Measurements from ENCODE around the gene EHF.
"Not testable (repeated sequence)": the region's sequence is repeated elsewhere in the genome, so short reads cannot be mapped to it uniquely, and the experiment has no call there.

The EHF gene

GRCh38 chr11:34682825-34683224 is 61.9 kb downstream of the EHF start:
- no peak for DNase-seq (ENCODE audit: extremely low spot score)
- POLR2A ChIA-PET, result no interaction called here
- no peak for TF ChIP-seq CTCF (IDR thresholded peaks at IDR 0.05; ENCODE audit: control extremely low read depth, extremely low read depth, low read depth, missing control alignments)
- CTCF ChIA-PET, result interaction anchor here (1.7 kb wide), 1 partner anchor 11 kb away, joined by 4 read pairs; no protein-coding TSS in a partner anchor

- ChIA-PET POLR2A (no interaction called here), CTCF (no interaction called here)
- TF ChIP-seq CTCF (IDR thresholded peaks at IDR 0.05; ENCODE audit: control extremely low read depth, extremely low read depth, low read depth, missing control alignments), result no peak
- no peak for DNase-seq (ENCODE audit: extremely low spot score)
These were observed 62.5 kb downstream of the EHF start for GRCh38 chr11:34683396-34683795.

GRCh38 chr11:34685864-34686263 is 65.0 kb downstream of the EHF start:
- CTCF ChIA-PET, result no interaction called here
- POLR2A ChIA-PET, result no interaction called here
- no peak for DNase-seq (ENCODE audit: extremely low spot score)
- no peak for TF ChIP-seq CTCF (IDR thresholded peaks at IDR 0.05; ENCODE audit: control extremely low read depth, extremely low read depth, low read depth, missing control alignments)

- CTCF ChIA-PET, result not testable (repeated sequence)
These were observed 71.4 kb downstream of the EHF start for GRCh38 chr11:34692299-34692698.

GRCh38 chr11:34696862-34697261 is 76.0 kb downstream of the EHF start:
- TF ChIP-seq CTCF (IDR thresholded peaks at IDR 0.05; ENCODE audit: control extremely low read depth, extremely low read depth, low read depth, missing control alignments), result no peak
- DNase-seq (ENCODE audit: extremely low spot score), result no peak
- CTCF ChIA-PET, result interaction anchor here (1.0 kb wide), 1 partner anchor 25 kb away, joined by 3 read pairs; no protein-coding TSS in a partner anchor
- POLR2A ChIA-PET, result no interaction called here

More at GRCh38 chr11:34692299-34692698, 71.4 kb downstream of the EHF start:
- POLR2A ChIA-PET; DNase-seq (ENCODE audit: extremely low spot score): not testable (repeated sequence)

- POLR2A ChIA-PET, result no interaction called here
- no peak for TF ChIP-seq CTCF (IDR thresholded peaks at IDR 0.05; ENCODE audit: control extremely low read depth, extremely low read depth, low read depth, missing control alignments)
- no peak for DNase-seq (ENCODE audit: extremely low spot score)
These were observed 86.0 kb downstream of the EHF start for GRCh38 chr11:34706709-34707461.

GRCh38 chr11:34707462-34707840 is 86.6 kb downstream of the EHF start:
- no peak for TF ChIP-seq CTCF (IDR thresholded peaks at IDR 0.05; ENCODE audit: control extremely low read depth, extremely low read depth, low read depth, missing control alignments)
- DNase-seq (ENCODE audit: extremely low spot score), result no peak
- ChIA-PET CTCF (no interaction called here), POLR2A (no interaction called here)

More at GRCh38 chr11:34706709-34707461, 86.0 kb downstream of the EHF start:
- CTCF ChIA-PET, result interaction anchor here (0.6 kb wide), 1 partner anchor 1231 kb away, joined by 3 read pairs; no protein-coding TSS in a partner anchor
